GM12878 (cell line): ENCODE data around the gene HHAT. TPM values are rescaled to one million over a fixed set of nuclear protein-coding genes. Genes with fewer than 3 reads are reported as not detected.

Source experiments
- ATAC-seq: fragments of 200-7000 bp; cut with Tn5 transposase; 3 replicates; pipeline ENCODE4 v1.9.1; 2020; ENCODE audit warnings: mild to moderate bottlenecking, moderate library complexity
- BruUV-seq: library from RNA; stranded (reverse); fragments of 400-500 nt; replicated peaks from 2 replicates; lab custom pipeline; 2021; lab: Mats Ljungman, UMichigan
- CTCF ChIA-PET: fragments of 300-600 bp; sonication (Branson Sonifier 250); formaldehyde crosslinking; extraction: SDS; loops from one replicate; lab custom pipeline; 2021; ENCODE audit warnings: inconsistent platforms; lab: Yijun Ruan, JAX
- POLR2A ChIA-PET: fragments of 350-600 bp; formaldehyde crosslinking; extraction: SDS; loops from one replicate; lab custom pipeline; 2021; ENCODE audit warnings: inconsistent platforms; lab: Charles Lee
- RAD21 ChIA-PET: fragments of 300-600 bp; sonication (Branson Sonifier 250); formaldehyde crosslinking; loops from one replicate; lab custom pipeline; 2023; ENCODE audit warnings: antibody characterized with exemption; ENCODE audit not compliant: unreplicated experiment; lab: Charles Lee
- SMC1A ChIA-PET: fragments of 300-600 bp; sonication (Branson Sonifier 250); formaldehyde crosslinking; loops from one replicate; lab custom pipeline; 2023; ENCODE audit not compliant: unreplicated experiment, uncharacterized antibody; lab: Charles Lee
- DNase-seq: peaks from one replicate; pipeline ENCODE4 v3.0.0-alpha.2; 2011; ENCODE audit warnings: low read depth, low spot score
- FAIRE-seq: peaks from 3 replicates; lab custom pipeline; 2011; peaks lifted over from hg19 to GRCh38; lab: Jason Lieb, UNC
- H2AFZ ChIP-seq: 2 replicates; pipeline ENCODE4 v1.6.0; 2011; ENCODE audit warnings: low read depth, low read length, control low read depth; ENCODE audit not compliant: control insufficient read depth
- H3K27ac ChIP-seq: 2 replicates; pipeline ENCODE4 v1.5.1; 2011; ENCODE audit warnings: control low read depth; ENCODE audit not compliant: control insufficient read depth, insufficient read depth
- H3K27me3 ChIP-seq, 2 experiments: replicated peaks in 1 of 2; 2 replicates each; pipeline versions ENCODE4 v1.6.0 to v1.6.1; 2011; ENCODE audit warnings: low read length in 1 of 2; ENCODE audit not compliant: control insufficient read depth in 2 of 2, insufficient read depth in 2 of 2
- H3K36me3 ChIP-seq, 2 experiments: 2 replicates each; pipeline ENCODE4 v1.5.1; 2011; ENCODE audit warnings: low read length in 1 of 2; ENCODE audit not compliant: control insufficient read depth in 2 of 2, insufficient read depth in 2 of 2
- H3K4me1 ChIP-seq: 2 replicates; pipeline ENCODE4 v1.6.1; 2011; ENCODE audit warnings: mild to moderate bottlenecking, low read length, moderate library complexity, mixed read lengths; ENCODE audit not compliant: control insufficient read depth, insufficient read depth
- H3K4me2 ChIP-seq: 2 replicates; pipeline ENCODE4 v1.6.0; 2011; ENCODE audit warnings: control low read depth; ENCODE audit not compliant: control insufficient read depth, insufficient read depth
- H3K4me3 ChIP-seq: fragments of 200-600 bp; sonication (generic); 2 replicates; pipeline ENCODE4 v1.5.1; 2016
- H3K79me2 ChIP-seq: 2 replicates; pipeline ENCODE4 v1.6.0; 2011; ENCODE audit warnings: low read length; ENCODE audit not compliant: control insufficient read depth, insufficient read depth
- H3K9ac ChIP-seq: 2 replicates; pipeline ENCODE4 v1.8.0; 2011; ENCODE audit warnings: low read length, control low read depth, mixed read lengths; ENCODE audit not compliant: control insufficient read depth, insufficient read depth
- H3K9me3 ChIP-seq: replicated peaks from 3 replicates; pipeline ENCODE4 v1.5.1; 2011; ENCODE audit warnings: mild to moderate bottlenecking, low read length; ENCODE audit not compliant: control insufficient read depth, insufficient read depth
- H4K20me1 ChIP-seq: 2 replicates; pipeline ENCODE4 v1.6.0; 2011; ENCODE audit not compliant: control insufficient read depth, insufficient read depth
- ASH2L ChIP-seq: fragments of 300-600, 200-600 bp; sonication (generic); IDR thresholded peaks from 2 replicates; pipeline ENCODE4 v1.6.1; 2017; ENCODE audit warnings: low read depth, mild to moderate bottlenecking, borderline replicate concordance
- CBFB ChIP-seq: IDR thresholded peaks from 2 replicates; pipeline ENCODE4 v1.6.1; 2016; ENCODE audit warnings: antibody characterized with exemption, low read depth
- MYB ChIP-seq: fragments of 150-350 bp; IDR thresholded peaks from 2 replicates; pipeline ENCODE4 v1.6.1; 2014; ENCODE audit warnings: mild to moderate bottlenecking, low read depth, low read length, borderline replicate concordance
- SMAD5 ChIP-seq: IDR thresholded peaks from 2 replicates; pipeline ENCODE4 v1.6.1; 2016; ENCODE audit warnings: antibody characterized with exemption, low read depth
- USF1 ChIP-seq: IDR thresholded peaks from 2 replicates; pipeline ENCODE4 v1.6.1; 2011; ENCODE audit warnings: borderline replicate concordance, low read depth, mild to moderate bottlenecking, moderate library complexity, mixed read lengths, low read length; ENCODE audit not compliant: insufficient read depth; ENCODE audit errors: extremely low read length
- ZNF24 ChIP-seq: fragments of 450-650 bp; IDR thresholded peaks from 2 replicates; pipeline ENCODE4 v1.6.1; 2017; ENCODE audit warnings: antibody characterized with exemption, mild to moderate bottlenecking
- ZNF384 ChIP-seq: IDR thresholded peaks from 2 replicates; pipeline ENCODE4 v1.6.1; 2012; ENCODE audit warnings: low read depth, mild to moderate bottlenecking, low read length, improper control_type of control experiment, borderline replicate concordance
- WGBS: methylation state at CpG from one replicate; pipeline ENCODE4 v1.1.6; 2016; ENCODE audit warnings: low lambda C conversion rate; ENCODE audit not compliant: insufficient replicate concordance, insufficient coverage; ENCODE audit errors: missing lambda C conversion rate; 5-methylcytosine and 5-hydroxymethylcytosine counted together
- in situ Hi-C: fragments of 300-500 bp; cut with MboI; formaldehyde crosslinking; loops from 9 replicates; pipeline ENCODE4 v1.14.3; 2018; ENCODE audit warnings: mixed read lengths
- intact Hi-C: fragments of 100-400 bp; cut with micrococcal nuclease; formaldehyde crosslinking; loops from one replicate; pipeline ENCODE4 v1.14.2; 2022; ENCODE audit not compliant: unreplicated experiment
- polyA plus RNA-seq, 11 experiments: library from polyadenylated mRNA; depleted of rRNA in 4 of 11; unstranded in 6 of 11; stranded (reverse) in 5 of 11; fragments of >200 nt; fragmentation: Nextera tagmentation in 4 of 11; fragmentation: Illumina TruSeq in 1 of 11; extraction: Ambion mirVana in 4 of 11; extraction: Trizol in 1 of 11; gene quantifications; 1 replicate in 1 of 11; 2 replicates in 10 of 11; pipeline versions ENCODE4 v1.2.1 to v1.2.3, GENCODE V29; 2011 to 2016; ENCODE audit warnings: inconsistent platforms in 2 of 11, missing spikeins in 2 of 11, low read depth in 1 of 11
- total RNA-seq, 4 experiments: library from RNA; depleted of rRNA in 3 of 4; stranded (reverse); fragments of >200 nt in 3 of 4; fragmentation: Illumina TruSeq in 1 of 4; extraction: Trizol in 1 of 4; gene quantifications; 2 replicates each; pipeline versions ENCODE4 v1.2.1 to v1.2.3, GENCODE V29; 2013 to 2021

The HHAT gene
- total and polyA plus RNA-seq, 10 of the 15 experiments (the other 5 are each of a cell fraction or from before 2014, with no cell fraction given) = 1.2 to 37.6 (median 2.6) TPM

- no TSS peak for BruUV-seq
- H4K20me1 ChIP-seq = no peaks in the 10 kb centered on the region
- no peak for ATAC-seq
- no peaks in the 10 kb centered on the region; the same call in 2 of the 3 replicates for H3K9me3 ChIP-seq
- no peak for TF ChIP-seq USF1
- no peak for TF ChIP-seq ZNF384
- no peak for TF ChIP-seq ASH2L
- TF ChIP-seq CBFB = no peak
- TF ChIP-seq SMAD5 = no peak
- TF ChIP-seq MYB = no peak
- no peak for TF ChIP-seq ZNF24
- RAD21 ChIA-PET = interaction anchor here (0.9 kb wide), 1 partner anchor 15 kb away, joined by 4 read pairs; no protein-coding TSS in a partner anchor
- no peak overlapping the region for H3K27ac ChIP-seq
- intact Hi-C loops (no loop called here), in situ Hi-C loops (no loop called here)
- H3K9ac ChIP-seq = no peak overlapping the region
- H3K79me2 ChIP-seq = no peaks in the 10 kb centered on the region
- SMC1A ChIA-PET = interaction anchor here (0.5 to 1.3 kb wide), 5 partner anchors 10 to 389 kb away, joined by 3 read pairs; no protein-coding TSS in a partner anchor
- CTCF ChIA-PET = interaction anchor here (0.8 to 1.6 kb wide), 9 partner anchors 10 to 719 kb away, joined by 3 to 8 read pairs (median 4); no protein-coding TSS in a partner anchor
- no peaks in the 10 kb centered on the region for H3K4me1 ChIP-seq
- POLR2A ChIA-PET = interaction anchor here (0.6 kb wide), 1 partner anchor 83 kb away, joined by 4 read pairs; no protein-coding TSS in a partner anchor
- DNase-seq = no peak
- H3K27me3 ChIP-seq = no peaks in the 10 kb centered on the region
- FAIRE-seq = no peak
- H3K36me3 ChIP-seq = no peaks in the 10 kb centered on the region
- H3K4me3 ChIP-seq = no peak overlapping the region
- WGBS = 23% methylated on average over 2 of the region's 2 CpGs
- H2AFZ ChIP-seq = no peak overlapping the region
- H3K4me2 ChIP-seq = no peak overlapping the region
Measured at GRCh38 chr1:210416681-210417080, 88.0 kb downstream of the HHAT start.
